Measurements from ENCODE around the gene NECTIN2.
"Not testable (repeated sequence)": the region's sequence is repeated elsewhere in the genome, so short reads cannot be mapped to it uniquely, and the experiment has no call there.

The NECTIN2 gene

DNA sequence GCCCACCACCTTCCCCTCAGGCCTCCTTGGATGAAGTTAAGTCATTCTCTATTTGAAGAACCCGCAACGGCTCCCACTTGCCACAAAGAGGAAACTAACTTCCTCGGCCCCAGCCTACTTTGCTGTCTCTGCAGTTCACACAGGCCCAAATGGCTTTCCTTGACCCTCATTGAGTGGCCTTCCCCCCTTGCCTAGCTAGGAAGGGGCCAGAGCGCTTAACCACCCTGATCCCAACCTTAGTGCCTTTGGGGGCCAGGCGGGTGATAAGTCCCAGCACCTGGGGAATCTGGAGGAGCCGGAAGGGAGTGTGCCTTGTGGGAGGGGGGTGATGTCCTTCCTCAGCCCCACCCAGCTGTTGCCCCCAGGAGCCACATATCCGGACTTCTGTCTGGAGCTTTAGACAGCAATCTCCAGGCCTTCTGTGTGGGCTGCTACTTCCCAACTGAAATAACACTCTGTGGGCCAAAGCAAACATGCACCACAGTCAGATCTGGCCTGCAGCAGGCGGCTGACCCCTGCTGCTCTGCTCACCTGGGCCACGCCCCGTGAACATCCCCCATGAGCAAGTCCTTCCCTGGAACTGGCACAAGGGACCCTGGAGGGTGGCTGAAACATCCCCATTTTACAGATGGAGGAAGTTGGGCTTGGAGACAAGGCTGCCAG, 10.5 kb downstream of the NECTIN2 start:
- no peak for TF ChIP-seq ZNF274 (IDR thresholded peaks at IDR 0.05; ENCODE audit: low read depth, low read length)
- H3K4me3 ChIP-seq (ENCODE audit: low read length), result no peak overlapping the region

DNA sequence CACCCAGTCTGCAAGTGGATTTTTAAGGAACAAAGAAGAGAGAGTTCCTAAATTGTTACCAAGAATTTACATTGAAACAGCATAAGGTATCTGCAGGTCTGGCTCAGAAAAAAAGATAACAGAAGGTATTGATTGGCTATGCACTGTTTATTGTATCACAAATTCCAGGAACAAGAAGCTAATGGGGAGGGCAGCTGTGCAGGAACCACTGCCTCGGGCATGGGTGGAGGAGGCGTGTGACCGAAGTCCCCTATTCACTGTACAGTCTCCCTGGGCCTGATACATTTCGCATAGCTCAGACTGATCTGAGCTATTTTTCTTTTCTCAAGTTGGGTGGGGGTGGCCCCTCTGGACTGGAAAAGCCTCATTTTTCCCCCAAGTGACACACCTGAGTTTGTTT, 11.7 kb downstream of the NECTIN2 start:
- no peak for TF ChIP-seq ZNF274 (IDR thresholded peaks at IDR 0.05; ENCODE audit: low read depth, low read length)
- H3K4me3 ChIP-seq (ENCODE audit: low read length), result no peak overlapping the region

DNA sequence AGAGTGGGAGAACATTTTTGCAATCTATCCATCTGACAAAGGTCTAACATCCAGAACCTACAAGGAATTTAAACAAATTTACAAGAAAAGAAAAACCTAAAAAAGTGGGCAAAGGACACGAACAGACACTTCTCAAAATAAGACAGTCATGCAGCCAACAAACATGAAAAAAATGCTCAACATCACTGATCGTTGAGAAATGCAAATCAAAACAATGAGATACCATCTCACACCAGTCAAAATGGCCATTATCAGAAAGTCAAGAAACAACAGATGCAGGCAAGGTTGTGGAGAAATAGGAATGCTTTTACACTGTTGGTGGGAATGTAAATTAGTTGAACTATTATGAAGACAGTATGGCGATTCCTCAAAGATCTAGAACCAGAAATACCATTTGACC, 15.5 kb downstream of the NECTIN2 start:
- not testable (repeated sequence) for H3K4me3 ChIP-seq (ENCODE audit: low read length)

DNA sequence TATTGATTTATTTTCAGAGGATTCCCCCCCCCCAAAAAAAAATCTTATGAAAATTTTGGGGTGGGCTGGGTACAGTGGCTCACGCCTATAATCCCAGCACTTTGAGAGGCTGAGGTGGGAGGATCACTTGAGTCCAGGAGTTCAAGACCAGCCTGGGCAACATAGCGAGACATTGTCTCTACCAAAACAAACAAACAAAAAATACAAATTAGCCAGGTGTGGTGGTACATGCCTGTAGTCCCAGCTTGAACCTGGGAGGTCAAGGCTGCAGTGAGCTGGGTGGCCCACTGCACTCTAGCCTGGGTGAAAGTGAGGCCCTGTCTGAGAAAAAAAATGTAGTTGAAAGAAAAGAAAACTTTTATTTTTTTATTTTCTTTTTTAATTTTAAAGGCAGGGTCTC, 17.9 kb downstream of the NECTIN2 start:
- no peak overlapping the region for H3K4me3 ChIP-seq (ENCODE audit: low read length)
- TF ChIP-seq ZNF274 (IDR thresholded peaks at IDR 0.05; ENCODE audit: low read depth, low read length), result no peak

DNA sequence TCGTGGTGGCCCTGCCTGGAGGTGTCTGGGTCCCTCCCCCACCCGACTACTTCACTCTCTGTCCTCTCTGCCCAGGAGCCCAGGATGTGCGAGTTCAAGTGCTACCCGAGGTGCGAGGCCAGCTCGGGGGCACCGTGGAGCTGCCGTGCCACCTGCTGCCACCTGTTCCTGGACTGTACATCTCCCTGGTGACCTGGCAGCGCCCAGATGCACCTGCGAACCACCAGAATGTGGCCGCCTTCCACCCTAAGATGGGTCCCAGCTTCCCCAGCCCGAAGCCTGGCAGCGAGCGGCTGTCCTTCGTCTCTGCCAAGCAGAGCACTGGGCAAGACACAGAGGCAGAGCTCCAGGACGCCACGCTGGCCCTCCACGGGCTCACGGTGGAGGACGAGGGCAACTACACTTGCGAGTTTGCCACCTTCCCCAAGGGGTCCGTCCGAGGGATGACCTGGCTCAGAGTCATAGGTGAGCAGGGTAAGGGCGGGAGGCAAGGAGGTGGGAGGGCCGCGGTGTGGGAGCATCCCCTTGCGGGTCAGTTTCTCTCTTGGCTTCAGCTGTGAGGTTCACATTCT, 19.2 kb downstream of the NECTIN2 start:
- H3K4me3 ChIP-seq (ENCODE audit: low read length), result no peak overlapping the region
- TF ChIP-seq ZNF274 (IDR thresholded peaks at IDR 0.05; ENCODE audit: low read depth, low read length), result no peak

DNA sequence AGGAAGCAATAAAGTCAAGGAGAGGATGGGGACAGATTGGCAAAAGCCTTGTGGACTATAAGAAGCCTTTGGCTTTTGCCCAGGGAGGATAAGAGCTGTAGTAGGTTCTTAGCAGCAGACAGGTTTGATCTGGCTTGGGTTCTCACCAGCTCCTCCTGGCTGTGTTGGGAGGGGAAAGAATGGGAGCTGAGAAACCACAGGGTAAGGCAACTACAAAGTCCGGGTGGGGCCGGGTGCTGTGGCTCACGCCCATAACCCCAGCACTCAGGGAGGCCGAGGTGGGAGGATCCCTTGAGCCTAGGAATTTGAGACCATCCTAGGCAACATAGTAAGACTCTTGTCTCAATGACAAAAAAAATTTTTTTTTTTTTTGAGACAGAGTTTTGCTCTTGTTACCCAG, 20.6 kb downstream of the NECTIN2 start:
- H3K4me3 ChIP-seq (ENCODE audit: low read length), result no peak overlapping the region
- TF ChIP-seq ZNF274 (IDR thresholded peaks at IDR 0.05; ENCODE audit: low read depth, low read length), result no peak

DNA sequence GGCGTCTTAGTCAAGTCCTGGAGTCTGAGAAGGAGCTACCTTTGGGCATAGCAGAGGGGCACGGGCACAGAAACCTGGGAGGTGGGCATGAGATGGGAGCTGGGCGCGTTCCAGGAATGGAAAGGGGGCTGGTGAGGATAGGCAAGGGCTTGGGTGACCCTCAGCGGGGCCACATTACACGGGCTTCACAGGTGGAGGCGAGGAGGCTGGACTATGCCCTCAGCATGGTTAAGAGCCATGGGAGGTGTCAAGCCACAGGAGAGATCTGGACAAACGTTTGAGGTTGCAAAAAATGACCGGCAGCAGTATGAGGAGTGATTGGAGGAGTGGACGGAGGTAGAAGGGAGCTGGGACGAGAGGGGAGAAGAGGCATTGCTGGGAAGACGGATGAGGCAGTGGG, 21.5 kb downstream of the NECTIN2 start:
- no peak overlapping the region for H3K4me3 ChIP-seq (ENCODE audit: low read length)
- no peak for TF ChIP-seq ZNF274 (IDR thresholded peaks at IDR 0.05; ENCODE audit: low read depth, low read length)

DNA sequence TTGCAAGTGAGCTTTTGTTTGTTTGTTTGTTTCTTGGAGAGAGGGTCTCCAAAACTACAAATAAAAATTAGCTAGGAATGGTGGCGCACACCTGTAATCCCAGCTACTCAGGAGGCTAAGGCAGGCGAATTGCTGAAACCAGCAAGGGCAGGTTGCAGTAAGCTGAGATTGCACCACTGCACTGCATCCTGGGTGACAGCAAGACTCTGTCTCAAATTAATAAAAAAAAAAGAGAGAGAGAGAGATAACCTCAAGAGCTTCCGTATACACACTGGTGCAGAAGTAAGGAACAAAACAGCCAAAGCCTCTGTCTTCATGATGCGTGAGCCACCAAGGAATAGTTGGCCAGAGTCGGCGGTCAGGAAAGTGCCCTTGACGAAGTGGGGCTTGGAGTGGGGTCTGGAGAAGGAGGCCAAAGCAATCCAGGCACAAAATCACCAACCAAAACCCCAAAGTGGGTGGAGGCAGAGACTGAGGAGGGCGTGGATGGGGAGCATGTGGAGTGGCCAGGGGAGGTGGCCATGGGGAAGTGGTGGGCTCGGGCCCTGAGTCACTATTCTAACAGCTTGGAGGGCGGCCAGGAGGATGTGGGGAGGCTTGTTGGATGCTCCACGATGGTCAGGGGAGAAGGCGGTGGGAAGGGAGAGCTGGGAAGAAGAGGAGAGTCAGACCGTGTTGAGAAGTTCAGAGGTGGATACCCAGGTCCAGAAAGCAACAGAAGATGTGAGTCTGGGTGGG, 23.8 kb downstream of the NECTIN2 start:
- TF ChIP-seq ZNF274 (IDR thresholded peaks at IDR 0.05; ENCODE audit: low read depth, low read length), result no peak

DNA sequence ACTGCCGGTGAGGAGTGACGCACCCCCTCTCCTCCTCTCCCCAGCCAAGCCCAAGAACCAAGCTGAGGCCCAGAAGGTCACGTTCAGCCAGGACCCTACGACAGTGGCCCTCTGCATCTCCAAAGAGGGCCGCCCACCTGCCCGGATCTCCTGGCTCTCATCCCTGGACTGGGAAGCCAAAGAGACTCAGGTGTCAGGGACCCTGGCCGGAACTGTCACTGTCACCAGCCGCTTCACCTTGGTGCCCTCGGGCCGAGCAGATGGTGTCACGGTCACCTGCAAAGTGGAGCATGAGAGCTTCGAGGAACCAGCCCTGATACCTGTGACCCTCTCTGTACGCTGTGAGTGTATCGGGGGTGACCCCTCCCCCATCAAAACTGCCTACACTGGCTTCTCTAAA, 25.7 kb downstream of the NECTIN2 start:
- no peak overlapping the region for H3K4me3 ChIP-seq (ENCODE audit: low read length)
- TF ChIP-seq ZNF274 (IDR thresholded peaks at IDR 0.05; ENCODE audit: low read depth, low read length), result no peak

More for the DNA sequence above, 23.8 kb downstream of the NECTIN2 start:
- H3K4me3 ChIP-seq (ENCODE audit: low read length), result no peak overlapping the region

DNA sequence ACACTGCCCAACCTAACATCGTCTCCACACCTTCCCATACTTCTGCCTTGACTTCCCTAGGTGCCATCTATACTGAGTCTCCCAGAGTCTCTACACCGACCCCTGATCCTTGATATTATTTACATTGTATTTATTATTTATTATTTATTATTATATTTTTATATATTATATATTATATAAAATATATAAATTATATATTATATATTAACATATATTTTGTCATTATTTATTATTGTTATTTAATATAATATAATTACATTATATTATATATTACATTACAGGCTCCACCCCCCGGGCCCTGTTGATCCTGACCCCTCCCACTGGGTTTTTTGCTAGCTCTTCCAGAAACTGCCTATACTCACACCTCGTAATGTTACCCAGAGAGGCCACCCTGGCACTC, 26.6 kb downstream of the NECTIN2 start:
- H3K4me3 ChIP-seq (ENCODE audit: low read length), result no peak overlapping the region
- TF ChIP-seq ZNF274 (IDR thresholded peaks at IDR 0.05; ENCODE audit: low read depth, low read length), result no peak

DNA sequence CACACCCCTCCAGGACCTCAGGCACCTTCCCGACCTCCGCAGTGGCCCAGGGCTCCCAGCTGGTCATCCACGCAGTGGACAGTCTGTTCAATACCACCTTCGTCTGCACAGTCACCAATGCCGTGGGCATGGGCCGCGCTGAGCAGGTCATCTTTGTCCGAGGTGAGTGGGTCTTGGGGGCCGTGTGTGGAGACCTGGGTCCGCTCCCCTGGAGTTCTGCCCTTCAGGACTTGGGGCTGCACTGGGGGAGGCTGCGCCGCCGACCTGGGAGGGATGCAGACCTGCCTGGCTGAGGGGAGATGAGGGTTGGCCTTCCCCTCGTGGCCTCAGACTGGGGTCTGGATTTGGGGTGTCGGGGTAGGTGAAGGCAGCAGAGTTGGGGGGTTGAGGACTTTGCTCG, 28.2 kb downstream of the NECTIN2 start:
- TF ChIP-seq ZNF274 (IDR thresholded peaks at IDR 0.05; ENCODE audit: low read depth, low read length), result no peak

DNA sequence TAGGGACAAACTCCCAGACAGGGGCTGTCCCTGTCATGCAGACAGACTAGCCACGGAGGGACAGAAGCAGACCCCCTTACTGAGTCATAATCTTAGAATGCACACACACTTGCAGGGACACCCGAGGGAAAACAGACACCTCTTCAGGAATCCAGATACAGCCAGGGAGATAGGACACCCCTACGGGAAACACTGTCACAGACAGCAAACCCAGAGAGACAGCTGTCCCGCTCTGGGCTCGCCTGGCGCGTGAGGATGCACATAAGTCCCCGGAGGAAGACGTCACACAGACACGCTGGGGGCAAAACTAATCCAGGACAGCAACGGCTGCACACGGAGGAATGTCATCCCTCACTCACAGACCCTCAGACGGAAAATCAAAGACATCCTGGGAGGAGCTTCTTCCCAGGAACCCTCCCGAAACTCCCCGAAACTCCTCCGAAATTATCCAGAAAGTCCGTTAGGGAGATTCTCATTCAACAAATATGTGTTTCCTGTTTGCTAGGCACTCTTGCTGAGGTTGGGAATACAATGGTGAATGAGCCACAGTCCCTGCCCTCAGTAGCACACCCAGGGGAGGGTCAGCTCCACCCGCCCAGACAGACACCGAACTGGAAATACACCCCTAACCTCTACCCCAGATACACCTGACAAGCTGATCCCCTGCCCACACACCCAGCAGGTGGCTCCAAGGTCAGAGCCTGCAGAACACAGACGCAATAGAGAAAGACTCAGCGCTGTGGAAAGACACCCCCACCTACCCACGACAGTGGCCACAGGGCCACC, 29.8 kb downstream of the NECTIN2 start:
- TF ChIP-seq ZNF274 (IDR thresholded peaks at IDR 0.05; ENCODE audit: low read depth, low read length), result no peak
- H3K4me3 ChIP-seq (ENCODE audit: low read length), result no peak overlapping the region

More for the DNA sequence above, 28.2 kb downstream of the NECTIN2 start:
- no peak overlapping the region for H3K4me3 ChIP-seq (ENCODE audit: low read length)

DNA sequence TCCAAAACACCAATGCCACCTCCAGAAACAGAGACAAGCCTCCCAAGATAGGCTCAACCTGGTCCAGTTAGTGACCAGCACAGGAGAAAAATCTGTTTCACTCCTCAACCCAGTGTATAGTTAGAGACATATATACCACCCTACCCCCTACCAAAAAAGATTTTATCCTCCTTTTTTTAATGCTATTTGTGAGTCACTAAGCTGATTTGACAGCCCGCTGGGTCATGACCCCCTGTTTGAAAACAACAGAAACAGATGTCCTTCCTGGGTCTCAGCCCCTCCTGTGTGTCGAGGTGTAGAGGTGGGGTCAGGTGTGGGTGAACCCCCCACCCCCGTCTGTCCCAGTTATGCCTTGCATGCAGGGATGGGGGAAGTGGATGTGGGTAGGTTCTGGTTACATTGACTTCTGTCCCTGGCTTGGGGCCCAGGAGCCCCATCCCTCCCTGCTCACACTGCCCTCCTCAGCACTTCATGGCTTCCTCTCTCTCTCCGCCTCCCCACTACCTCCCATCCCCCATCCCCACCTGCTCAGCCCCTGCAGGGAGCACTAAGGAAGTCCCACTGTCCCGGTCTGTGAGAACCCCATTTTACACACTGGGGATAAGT, 30.9 kb downstream of the NECTIN2 start:
- TF ChIP-seq ZNF274 (IDR thresholded peaks at IDR 0.05; ENCODE audit: low read depth, low read length), result no peak

More for the DNA sequence above, 30.9 kb downstream of the NECTIN2 start:
- H3K4me3 ChIP-seq (ENCODE audit: low read length), result no peak overlapping the region

All from GM08714 (cell line).